Endothelial cell of umbilical vein (primary cell): Measurements from ENCODE around the gene LRRC39. TPM values are rescaled to one million over a fixed set of nuclear protein-coding genes. Genes with fewer than 3 reads are reported as not detected.

Experiments
- BruUV-seq: library from RNA; stranded (reverse); fragments of 400-500 nt; replicated peaks from 2 replicates; lab custom pipeline; 2021; lab: Mats Ljungman, UMichigan
- CTCF ChIA-PET: fragments of 300-600, 350-600 bp; sonication (Branson Sonifier 250); formaldehyde crosslinking; loops from one replicate; lab custom pipeline; 2021; ENCODE audit warnings: antibody characterized with exemption, inconsistent platforms; lab: Charles Lee
- POLR2A ChIA-PET: fragments of 300-600, 350-600 bp; sonication (Branson Sonifier 250); formaldehyde crosslinking; loops from one replicate; lab custom pipeline; 2021; ENCODE audit warnings: antibody characterized with exemption, inconsistent platforms; lab: Charles Lee
- DNase-seq: peaks from one replicate; pipeline ENCODE4 v3.0.0-alpha.2; 2011; ENCODE audit warnings: low read depth, low spot score
- FAIRE-seq: peaks from 2 replicates; lab custom pipeline; 2011; peaks lifted over from hg19 to GRCh38; lab: Jason Lieb, UNC
- H2AFZ ChIP-seq: 2 replicates; pipeline ENCODE4 v1.6.0; 2012; ENCODE audit warnings: low read depth, low read length, control low read depth, inconsistent platforms
- H3K27ac ChIP-seq: 2 replicates; pipeline ENCODE4 v1.5.1; 2011; ENCODE audit warnings: low read depth, mild to moderate bottlenecking, control low read depth, low read length, moderate library complexity; ENCODE audit not compliant: insufficient read depth
- H3K27me3 ChIP-seq, 2 experiments: 2 replicates each; pipeline versions ENCODE4 v1.6.0 to v1.6.1; 2011; ENCODE audit warnings: low read length in 2 of 2, mixed read lengths in 1 of 2; ENCODE audit not compliant: control insufficient read depth in 2 of 2, insufficient read depth in 2 of 2
- H3K36me3 ChIP-seq, 2 experiments: 2 replicates in 1 of 2; 3 replicates in 1 of 2; pipeline ENCODE4 v1.5.1; 2011; ENCODE audit warnings: low read length in 2 of 2, mild to moderate bottlenecking in 1 of 2, moderate library complexity in 1 of 2; ENCODE audit not compliant: control insufficient read depth in 2 of 2, insufficient read depth in 2 of 2; ENCODE audit errors: extremely low read depth in 1 of 2
- H3K4me1 ChIP-seq: 3 replicates; pipeline ENCODE4 v1.5.1; 2011; ENCODE audit warnings: mild to moderate bottlenecking, low read length; ENCODE audit not compliant: control insufficient read depth, insufficient read depth; ENCODE audit errors: extremely low read depth
- H3K4me2 ChIP-seq: 2 replicates; pipeline ENCODE4 v1.6.1; 2011; ENCODE audit warnings: low read length, control low read depth, mixed read lengths; ENCODE audit not compliant: insufficient read depth
- H3K4me3 ChIP-seq, 3 experiments: fragments of 200-600 bp in 1 of 3; sonication (generic), shearing (Covaris generic) in 1 of 3; replicated peaks in 1 of 3; 2 replicates each; pipeline ENCODE4 v1.5.1; 2011 to 2016; ENCODE audit warnings: control low read depth in 3 of 3, low read length in 3 of 3, mild to moderate bottlenecking in 2 of 3, inconsistent platforms in 1 of 3, low read depth in 1 of 3, moderate library complexity in 1 of 3; ENCODE audit not compliant: insufficient read depth in 1 of 3
- H3K79me2 ChIP-seq: 2 replicates; pipeline ENCODE4 v1.6.0; 2012; ENCODE audit warnings: low read length, inconsistent platforms; ENCODE audit not compliant: control insufficient read depth, insufficient read depth
- H3K9ac ChIP-seq: replicated peaks from 2 replicates; pipeline ENCODE3; 2011; ENCODE audit warnings: low read length, control low read depth; ENCODE audit not compliant: insufficient read depth; ENCODE audit errors: extremely low read depth
- H3K9me1 ChIP-seq: replicated peaks from 3 replicates; pipeline ENCODE4 v1.6.0; 2011; ENCODE audit warnings: mild to moderate bottlenecking, low read length; ENCODE audit not compliant: control insufficient read depth, insufficient read depth; ENCODE audit errors: extremely low read depth
- H3K9me3 ChIP-seq: replicated peaks from 2 replicates; pipeline ENCODE4 v1.5.1; 2012; ENCODE audit warnings: low read length, inconsistent platforms; ENCODE audit not compliant: control insufficient read depth, insufficient read depth
- H4K20me1 ChIP-seq: replicated peaks from 2 replicates; pipeline ENCODE3; 2011; ENCODE audit warnings: mild to moderate bottlenecking, low read length; ENCODE audit not compliant: control insufficient read depth, insufficient read depth; ENCODE audit errors: extremely low read depth
- EZH2 ChIP-seq: IDR thresholded peaks from 2 replicates; pipeline ENCODE4 v1.6.1; 2012; ENCODE audit warnings: borderline replicate concordance, low read depth, mild to moderate bottlenecking, moderate library complexity, low read length, inconsistent platforms; ENCODE audit not compliant: severe bottlenecking
- FOS ChIP-seq: IDR thresholded peaks from 2 replicates; pipeline ENCODE4 v1.6.1; 2011; ENCODE audit warnings: mild to moderate bottlenecking, low read length, moderate library complexity, borderline replicate concordance; ENCODE audit not compliant: insufficient read depth
- GATA2 ChIP-seq: IDR thresholded peaks from 2 replicates; pipeline ENCODE4 v1.7.0; 2011; ENCODE audit warnings: low read depth, mild to moderate bottlenecking, moderate library complexity, mixed read lengths, low read length; ENCODE audit not compliant: insufficient read length, insufficient read depth
- JUN ChIP-seq: IDR thresholded peaks from 2 replicates; pipeline ENCODE4 v1.6.1; 2011; ENCODE audit warnings: borderline replicate concordance, low read depth; ENCODE audit not compliant: insufficient read length, insufficient read depth
- MYC ChIP-seq: IDR thresholded peaks from one replicate; pipeline ENCODE4 v1.6.1; 2011; ENCODE audit warnings: mild to moderate bottlenecking, low read depth, low read length
- POLR2A ChIP-seq: IDR thresholded peaks from 2 replicates; pipeline ENCODE4 v1.6.1; 2012; ENCODE audit warnings: low read depth, mild to moderate bottlenecking, control low read depth, low read length
- POLR2AphosphoS5 ChIP-seq: IDR thresholded peaks from 2 replicates; pipeline ENCODE4 v1.6.1; 2012; ENCODE audit warnings: low read depth, mild to moderate bottlenecking, control low read depth, low read length, moderate library complexity; ENCODE audit not compliant: insufficient read depth
- dilution Hi-C: fragments of 300-500 bp; cut with MboI; formaldehyde crosslinking; loops from one replicate; pipeline ENCODE4 v1.15.0; 2019; ENCODE audit warnings: low sequenced_read_pairs; ENCODE audit not compliant: extremely low pct_ligation_motif_present
- intact Hi-C: fragments of 100-400 bp; cut with micrococcal nuclease; formaldehyde crosslinking; loops from one replicate; pipeline ENCODE4 v1.10.0; 2022
- polyA plus RNA-seq, 4 experiments: library from polyadenylated mRNA; depleted of rRNA in 3 of 4; stranded (reverse) in 3 of 4; unstranded in 1 of 4; fragments of >200 nt; gene quantifications; 2 replicates each; pipeline versions ENCODE4 v1.2.1 to v1.2.3, GENCODE V29; 2011 to 2012; ENCODE audit warnings: missing spikeins in 1 of 4
- total RNA-seq: library from RNA; stranded (reverse); gene quantifications from 2 replicates; pipeline ENCODE4 v1.2.3, GENCODE V29; 2021
- TF ChIP-seq, protein P1 (sequence below): IDR thresholded peaks from 2 replicates; pipeline ENCODE4 v1.6.1; 2011; ENCODE audit not compliant: insufficient read depth, insufficient read length
- TF ChIP-seq, protein P2 (sequence below), 2 donors: IDR thresholded peaks; 1 replicate in 1 of 2; 2 replicates in 1 of 2; pipeline ENCODE4 v1.5.1; 2011; ENCODE audit warnings: low read length in 2 of 2, mild to moderate bottlenecking in 2 of 2, moderate library complexity in 2 of 2, control low read depth in 1 of 2, inconsistent platforms in 1 of 2, low read depth in 1 of 2; ENCODE audit not compliant: insufficient read depth in 1 of 2; ENCODE audit errors: extremely low read depth in 1 of 2

Gene LRRC39
- total and polyA plus RNA-seq, 2 donors (not counting 3 experiments of a cell fraction or from before 2014, with no cell fraction given) = 0.40 to 0.65 TPM

DNA sequence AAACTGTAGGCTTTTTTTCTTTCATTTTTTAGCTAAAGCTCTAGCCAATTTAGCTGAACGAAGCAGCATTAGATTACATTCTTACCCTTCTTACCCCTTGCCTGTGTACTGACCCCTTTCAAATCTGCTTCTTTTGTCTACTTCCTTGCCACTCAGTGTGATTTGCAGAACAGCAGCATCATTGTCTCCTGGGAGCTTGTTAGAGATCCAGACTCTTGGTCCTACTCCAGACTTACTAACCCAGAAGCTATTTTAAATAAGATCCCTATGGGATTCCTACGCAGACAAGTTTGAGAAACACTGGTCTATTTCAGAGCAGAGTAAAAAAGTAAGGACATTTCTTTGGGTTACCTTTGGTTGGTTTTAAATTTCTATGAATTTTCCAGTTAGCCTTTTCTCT is 13.8 kb downstream of the LRRC39 start:
- Histone ChIP-seq H3K9ac (no peak overlapping the region), H4K20me1 (no peaks in the 10 kb centered on the region), H3K4me2 (no peak overlapping the region), H3K27me3 (no peaks in the 10 kb centered on the region), H3K4me1 (no peaks in the 10 kb centered on the region), H3K27ac (no peak overlapping the region), H2AFZ (no peak overlapping the region), H3K9me3 (no peaks in the 10 kb centered on the region), H3K79me2 (no peaks in the 10 kb centered on the region), H3K4me3 (no peak overlapping the region), H3K9me1 (peaks cover 2% of the 10 kb centered on the region), H3K36me3 (no peaks in the 10 kb centered on the region)
- FAIRE-seq = no peak
- ChIA-PET POLR2A (no interaction called here), CTCF (interaction anchor here (1.1 to 1.6 kb wide), 4 partner anchors 18 to 295 kb away, joined by 3 to 4 read pairs (median 4); no protein-coding TSS in a partner anchor)
- DNase-seq = no peak
- no TSS peak for BruUV-seq
- TF ChIP-seq POLR2AphosphoS5 (no peak), JUN (no peak), MYC (no peak), EZH2 (no peak), POLR2A (no peak), GATA2 (no peak), FOS (no peak)
- TF ChIP-seq, protein P1, sequence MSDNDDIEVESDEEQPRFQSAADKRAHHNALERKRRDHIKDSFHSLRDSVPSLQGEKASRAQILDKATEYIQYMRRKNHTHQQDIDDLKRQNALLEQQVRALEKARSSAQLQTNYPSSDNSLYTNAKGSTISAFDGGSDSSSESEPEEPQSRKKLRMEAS = no peak
- TF ChIP-seq, protein P2, sequence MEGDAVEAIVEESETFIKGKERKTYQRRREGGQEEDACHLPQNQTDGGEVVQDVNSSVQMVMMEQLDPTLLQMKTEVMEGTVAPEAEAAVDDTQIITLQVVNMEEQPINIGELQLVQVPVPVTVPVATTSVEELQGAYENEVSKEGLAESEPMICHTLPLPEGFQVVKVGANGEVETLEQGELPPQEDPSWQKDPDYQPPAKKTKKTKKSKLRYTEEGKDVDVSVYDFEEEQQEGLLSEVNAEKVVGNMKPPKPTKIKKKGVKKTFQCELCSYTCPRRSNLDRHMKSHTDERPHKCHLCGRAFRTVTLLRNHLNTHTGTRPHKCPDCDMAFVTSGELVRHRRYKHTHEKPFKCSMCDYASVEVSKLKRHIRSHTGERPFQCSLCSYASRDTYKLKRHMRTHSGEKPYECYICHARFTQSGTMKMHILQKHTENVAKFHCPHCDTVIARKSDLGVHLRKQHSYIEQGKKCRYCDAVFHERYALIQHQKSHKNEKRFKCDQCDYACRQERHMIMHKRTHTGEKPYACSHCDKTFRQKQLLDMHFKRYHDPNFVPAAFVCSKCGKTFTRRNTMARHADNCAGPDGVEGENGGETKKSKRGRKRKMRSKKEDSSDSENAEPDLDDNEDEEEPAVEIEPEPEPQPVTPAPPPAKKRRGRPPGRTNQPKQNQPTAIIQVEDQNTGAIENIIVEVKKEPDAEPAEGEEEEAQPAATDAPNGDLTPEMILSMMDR (IDR thresholded peaks at IDR 0.05; ENCODE audit: extremely low read depth in 1 of 2, insufficient read depth in 1 of 2, low read depth in 1 of 2, low read length in 2 of 2) = no peak
- dilution Hi-C loops = no loop called here
- intact Hi-C loops = loop anchor here (10.0 kb wide), 1 partner anchor 61 kb away; no protein-coding TSS in a partner anchor
